Loucy (cell line): Measurements from ENCODE around the gene LRRC28.

Experiments used
- H2AFZ ChIP-seq: fragments of 200-600 bp; sonication (generic); 2 replicates; pipeline ENCODE4 v1.6.0; 2016; ENCODE audit warnings: antibody characterized with exemption, mild to moderate bottlenecking, low read length, moderate library complexity
- H3F3A ChIP-seq: fragments of 200-600 bp; 2 replicates; pipeline ENCODE4 v1.6.0; 2016; ENCODE audit warnings: antibody characterized with exemption, low read depth, mild to moderate bottlenecking
- H3K27me3 ChIP-seq: fragments of 200-600 bp; sonication (generic); 2 replicates; pipeline ENCODE4 v1.6.1; 2014; ENCODE audit warnings: low read length, mild to moderate bottlenecking; ENCODE audit not compliant: insufficient read depth, poor library complexity, severe bottlenecking
- H3K36me3 ChIP-seq: fragments of 200-600 bp; sonication (generic); 2 replicates; pipeline ENCODE4 v1.6.1; 2016; ENCODE audit warnings: low read length; ENCODE audit not compliant: insufficient read depth
- H3K4me1 ChIP-seq: fragments of 200-600 bp; sonication (generic); 2 replicates; pipeline ENCODE4 v1.5.1; 2014; ENCODE audit warnings: low read length, mild to moderate bottlenecking; ENCODE audit not compliant: insufficient read depth, poor library complexity, severe bottlenecking
- H3K4me2 ChIP-seq: fragments of 200-600 bp; sonication (generic); 2 replicates; pipeline ENCODE4 v1.6.0; 2014; ENCODE audit warnings: antibody characterized with exemption, low read length, low read depth, mild to moderate bottlenecking; ENCODE audit not compliant: poor library complexity, severe bottlenecking
- H3K4me3 ChIP-seq: fragments of 200-600 bp; sonication (generic); 2 replicates; pipeline ENCODE4 v1.5.1; 2014; ENCODE audit warnings: low read length, mild to moderate bottlenecking, mixed read lengths; ENCODE audit not compliant: poor library complexity, severe bottlenecking
- H3K79me2 ChIP-seq: fragments of 200-600 bp; sonication (generic); 2 replicates; pipeline ENCODE4 v1.6.1; 2014; ENCODE audit warnings: low read length; ENCODE audit not compliant: insufficient read depth
- H3K9ac ChIP-seq: fragments of 200-600 bp; sonication (generic); 2 replicates; pipeline ENCODE4 v1.6.0; 2014; ENCODE audit warnings: mild to moderate bottlenecking, low read depth, low read length, moderate library complexity; ENCODE audit not compliant: poor library complexity, severe bottlenecking
- H3K9me2 ChIP-seq: fragments of 200-600 bp; sonication (generic); replicated peaks from 2 replicates; pipeline ENCODE4 v1.6.1; 2016; ENCODE audit warnings: low read depth, low read length, mixed read lengths
- H3K9me3 ChIP-seq: fragments of 200-600 bp; sonication (generic); 2 replicates; pipeline ENCODE4 v1.6.1; 2014; ENCODE audit warnings: mild to moderate bottlenecking, antibody characterized with exemption, low read length, low read depth; ENCODE audit not compliant: insufficient read depth
- H4K20me1 ChIP-seq: fragments of 200-600 bp; sonication (generic); 2 replicates; pipeline ENCODE4 v1.6.0; 2014; ENCODE audit warnings: antibody characterized with exemption, low read length, mild to moderate bottlenecking; ENCODE audit not compliant: insufficient read depth, poor library complexity, severe bottlenecking
- CTCF ChIP-seq: fragments of 200-600 bp; sonication (generic); conservative IDR thresholded peaks from 2 replicates; pipeline ENCODE4 v1.5.1; 2014; ENCODE audit warnings: mild to moderate bottlenecking, antibody characterized with exemption, low read length
- EZH2phosphoT487 ChIP-seq: fragments of 200-600 bp; IDR thresholded peaks from 2 replicates; pipeline ENCODE4 v1.6.1; 2018; ENCODE audit warnings: antibody characterized with exemption, mild to moderate bottlenecking, moderate library complexity, borderline replicate concordance

The LRRC28 gene

GRCh38 chr15:99440029-99440428, 188.7 kb downstream of the LRRC28 start:
- H3K4me2 ChIP-seq, result no peak overlapping the region
- TF ChIP-seq EZH2phosphoT487 (no peak), CTCF (no peak)
- no peaks in the 10 kb centered on the region for H3K27me3 ChIP-seq
- H3K36me3 ChIP-seq, result no peaks in the 10 kb centered on the region
- no peak overlapping the region for H3K4me3 ChIP-seq
- H3K9ac ChIP-seq, result no peak overlapping the region
- no peaks in the 10 kb centered on the region for H4K20me1 ChIP-seq
- H3K9me3 ChIP-seq, result no peaks in the 10 kb centered on the region
- H2AFZ ChIP-seq, result no peak overlapping the region
- H3K4me1 ChIP-seq, result peaks cover 11% of the 10 kb centered on the region
- H3K9me2 ChIP-seq, result no peaks in the 10 kb centered on the region
- no peaks in the 10 kb centered on the region for H3F3A ChIP-seq
- no peaks in the 10 kb centered on the region for H3K79me2 ChIP-seq
